C4-2B (cell line): ENCODE data around the gene BARHL1.

Experiments
- ZFX ChIP-seq: fragments of 450-650 bp; IDR thresholded peaks from 2 replicates; pipeline ENCODE4 v1.6.1; 2017
- TF ChIP-seq, protein P1 (sequence below): fragments of 450-650 bp; conservative IDR thresholded peaks from 2 replicates; pipeline ENCODE4 v1.5.1; 2017; ENCODE audit warnings: mild to moderate bottlenecking

DNA sequence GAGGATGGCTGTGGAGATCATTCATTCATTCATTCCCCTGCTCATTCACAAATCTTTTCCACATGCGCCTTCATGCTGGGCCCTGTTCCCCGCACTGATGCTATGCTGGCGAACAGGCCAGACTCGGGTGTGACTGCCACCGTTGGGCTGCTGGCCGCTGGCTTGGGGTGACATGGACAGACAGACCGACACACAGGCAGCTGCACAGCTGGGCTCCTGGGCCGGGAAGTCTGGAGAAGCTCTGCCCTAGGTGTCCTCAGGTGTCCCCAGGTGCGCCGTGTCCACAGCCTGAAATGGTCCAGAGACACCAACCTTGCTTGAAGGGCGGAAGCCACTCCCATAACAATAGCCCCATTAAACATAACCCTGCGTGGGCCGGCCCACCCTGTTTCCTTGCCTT lies 35.0 kb upstream of the BARHL1 start:
- TF ChIP-seq, protein P1, sequence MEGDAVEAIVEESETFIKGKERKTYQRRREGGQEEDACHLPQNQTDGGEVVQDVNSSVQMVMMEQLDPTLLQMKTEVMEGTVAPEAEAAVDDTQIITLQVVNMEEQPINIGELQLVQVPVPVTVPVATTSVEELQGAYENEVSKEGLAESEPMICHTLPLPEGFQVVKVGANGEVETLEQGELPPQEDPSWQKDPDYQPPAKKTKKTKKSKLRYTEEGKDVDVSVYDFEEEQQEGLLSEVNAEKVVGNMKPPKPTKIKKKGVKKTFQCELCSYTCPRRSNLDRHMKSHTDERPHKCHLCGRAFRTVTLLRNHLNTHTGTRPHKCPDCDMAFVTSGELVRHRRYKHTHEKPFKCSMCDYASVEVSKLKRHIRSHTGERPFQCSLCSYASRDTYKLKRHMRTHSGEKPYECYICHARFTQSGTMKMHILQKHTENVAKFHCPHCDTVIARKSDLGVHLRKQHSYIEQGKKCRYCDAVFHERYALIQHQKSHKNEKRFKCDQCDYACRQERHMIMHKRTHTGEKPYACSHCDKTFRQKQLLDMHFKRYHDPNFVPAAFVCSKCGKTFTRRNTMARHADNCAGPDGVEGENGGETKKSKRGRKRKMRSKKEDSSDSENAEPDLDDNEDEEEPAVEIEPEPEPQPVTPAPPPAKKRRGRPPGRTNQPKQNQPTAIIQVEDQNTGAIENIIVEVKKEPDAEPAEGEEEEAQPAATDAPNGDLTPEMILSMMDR, result no peak
- no peak for TF ChIP-seq ZFX
